Activated CD8-positive, alpha-beta T cell treated with anti-CD3 and anti-CD28 coated beads for 36 hours (primary cell): Measurements from ENCODE around the gene TMEM150B. TPM values are rescaled to one million over a fixed set of nuclear protein-coding genes. Genes with fewer than 3 reads are reported as not detected.
A peak's percentile ranks its signal among the peaks of the same experiment; 100 is the strongest.

Experiments
- ATAC-seq: fragments of 200-7000 bp; cut with Tn5 transposase; one replicate; pipeline ENCODE4 v1.10.0; 2021; ENCODE audit warnings: mild to moderate bottlenecking, moderate library complexity
- CTCF ChIA-PET: fragments of 350-600 bp; sonication (Branson Sonifier 250); formaldehyde crosslinking; loops from one replicate; lab custom pipeline; 2021; ENCODE audit warnings: antibody characterized with exemption; lab: Charles Lee
- POLR2A ChIA-PET: fragments of 350-600 bp; sonication (Branson Sonifier 250); formaldehyde crosslinking; loops from one replicate; lab custom pipeline; 2021; ENCODE audit warnings: antibody characterized with exemption; lab: Charles Lee
- DNase-seq: peaks from one replicate; pipeline ENCODE4 v3.0.0-alpha.2; 2020
- H3K27ac Mint-ChIP-seq: one replicate; pipeline ENCODE4 v1.8.0; 2021; ENCODE audit warnings: mild to moderate bottlenecking, mixed read lengths
- H3K27me3 Mint-ChIP-seq: one replicate; pipeline ENCODE4 v1.8.0; 2021; ENCODE audit warnings: mixed read lengths
- H3K36me3 Mint-ChIP-seq: one replicate; pipeline ENCODE4 v1.8.0; 2021; ENCODE audit warnings: low read depth, mixed read lengths
- H3K4me1 Mint-ChIP-seq: one replicate; pipeline ENCODE4 v1.8.0; 2021; ENCODE audit warnings: low read depth, mixed read lengths
- H3K4me3 Mint-ChIP-seq: one replicate; pipeline ENCODE4 v1.8.0; 2021; ENCODE audit warnings: mild to moderate bottlenecking, moderate library complexity, mixed read lengths
- H3K9me3 Mint-ChIP-seq: one replicate; pipeline ENCODE4 v1.8.0; 2021; ENCODE audit warnings: mixed read lengths
- intact Hi-C: fragments of 100-400 bp; cut with micrococcal nuclease; formaldehyde crosslinking; loops from one replicate; pipeline ENCODE4 v1.10.0; 2022
- total RNA-seq, 2 experiments: library from RNA; stranded (reverse); gene quantifications; one replicate each; pipeline ENCODE4 v1.2.3, GENCODE V29; 2021
- TF ChIP-seq, protein P1 (sequence below): fragments of 200-600 bp; IDR thresholded peaks from one replicate; pipeline ENCODE4 v1.8.0; 2022; ENCODE audit warnings: antibody characterized with exemption, mild to moderate bottlenecking

Gene TMEM150B
- total RNA-seq, 2 experiments from 2014 or later, result not detected

DNA sequence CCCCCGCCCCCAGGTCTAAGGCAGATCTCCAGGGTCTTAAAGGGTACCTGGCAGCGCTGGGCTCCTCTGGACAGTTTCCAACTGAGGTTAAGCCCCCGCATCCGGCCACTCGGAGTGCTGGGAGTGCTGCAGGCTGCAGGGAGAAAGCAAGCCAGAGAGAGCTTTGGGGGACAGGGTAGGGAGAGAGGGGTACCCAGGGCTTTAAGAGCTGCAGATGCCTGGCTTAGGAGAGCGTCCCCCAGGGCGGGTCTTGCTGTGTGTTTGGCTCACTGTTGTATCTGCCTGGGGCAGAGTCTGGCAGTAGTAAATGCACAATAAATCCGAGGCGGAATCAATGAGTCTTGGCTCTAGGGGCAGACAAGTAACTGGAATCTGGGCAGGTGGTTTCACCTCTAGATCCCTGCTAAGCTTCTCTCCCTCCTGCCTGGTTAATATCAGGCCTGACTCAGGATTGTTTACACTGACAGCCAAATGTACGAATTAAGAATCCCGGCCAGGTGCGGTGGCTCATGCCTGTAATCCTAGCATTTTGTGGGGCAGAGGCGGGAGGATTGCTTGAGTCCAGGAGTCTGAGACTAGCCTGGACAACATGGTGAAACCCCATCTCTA, 30.2 kb upstream of the TMEM150B start:
- peaks cover 50% of the 10 kb centered on the region for H3K27me3 Mint-ChIP-seq
- no peaks in the 10 kb centered on the region for H3K36me3 Mint-ChIP-seq
- ATAC-seq, result no peak
- H3K4me3 Mint-ChIP-seq, result no peak overlapping the region
- DNase-seq, result no peak
- TF ChIP-seq, protein P1, sequence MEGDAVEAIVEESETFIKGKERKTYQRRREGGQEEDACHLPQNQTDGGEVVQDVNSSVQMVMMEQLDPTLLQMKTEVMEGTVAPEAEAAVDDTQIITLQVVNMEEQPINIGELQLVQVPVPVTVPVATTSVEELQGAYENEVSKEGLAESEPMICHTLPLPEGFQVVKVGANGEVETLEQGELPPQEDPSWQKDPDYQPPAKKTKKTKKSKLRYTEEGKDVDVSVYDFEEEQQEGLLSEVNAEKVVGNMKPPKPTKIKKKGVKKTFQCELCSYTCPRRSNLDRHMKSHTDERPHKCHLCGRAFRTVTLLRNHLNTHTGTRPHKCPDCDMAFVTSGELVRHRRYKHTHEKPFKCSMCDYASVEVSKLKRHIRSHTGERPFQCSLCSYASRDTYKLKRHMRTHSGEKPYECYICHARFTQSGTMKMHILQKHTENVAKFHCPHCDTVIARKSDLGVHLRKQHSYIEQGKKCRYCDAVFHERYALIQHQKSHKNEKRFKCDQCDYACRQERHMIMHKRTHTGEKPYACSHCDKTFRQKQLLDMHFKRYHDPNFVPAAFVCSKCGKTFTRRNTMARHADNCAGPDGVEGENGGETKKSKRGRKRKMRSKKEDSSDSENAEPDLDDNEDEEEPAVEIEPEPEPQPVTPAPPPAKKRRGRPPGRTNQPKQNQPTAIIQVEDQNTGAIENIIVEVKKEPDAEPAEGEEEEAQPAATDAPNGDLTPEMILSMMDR, result no peak
- intact Hi-C loops, result no loop called here
- CTCF ChIA-PET, result no interaction called here
- H3K9me3 Mint-ChIP-seq, result no peaks in the 10 kb centered on the region
- POLR2A ChIA-PET, result interaction anchor here (0.8 to 1.8 kb wide), 5 partner anchors 10 to 96 kb away, joined by 3 to 6 read pairs (median 4); partner anchors contain the start of gene TMEM238
- no peak overlapping the region for H3K27ac Mint-ChIP-seq
- peaks cover 15% of the 10 kb centered on the region for H3K4me1 Mint-ChIP-seq

DNA sequence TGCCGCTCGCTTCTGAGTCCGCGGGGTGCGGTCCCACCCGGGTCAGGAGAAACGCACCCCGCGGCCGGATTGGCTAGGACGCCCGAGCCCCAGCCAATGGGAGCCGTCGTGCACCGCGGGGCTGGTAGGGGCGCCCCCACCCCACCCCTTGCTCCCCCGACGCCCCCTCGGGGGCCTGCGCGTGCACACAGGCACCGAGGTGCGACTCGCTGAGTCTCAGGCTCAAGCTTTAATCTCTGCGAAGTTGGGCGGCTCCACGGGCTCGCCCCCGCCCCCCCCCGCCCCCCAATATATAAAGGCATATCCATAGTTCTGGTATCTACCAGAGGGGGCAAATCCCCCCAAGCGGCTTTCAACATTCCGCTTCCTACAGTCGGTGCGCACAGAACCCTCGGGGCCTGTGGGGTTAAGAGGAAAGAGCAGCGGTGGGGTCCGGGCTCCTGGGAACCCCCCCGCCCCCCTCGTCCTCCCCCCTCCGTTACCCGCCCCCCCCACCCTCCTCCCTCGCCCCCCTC, 29.6 kb upstream of the TMEM150B start, which contains the start of gene COX6B2:
Gene COX6B2 (minus strand): TSS at position 22 of the 515 bp plus-strand sequence. CDS start 198 bp downstream, outside the sequence.
- intact Hi-C loops, result no loop called here

DNA sequence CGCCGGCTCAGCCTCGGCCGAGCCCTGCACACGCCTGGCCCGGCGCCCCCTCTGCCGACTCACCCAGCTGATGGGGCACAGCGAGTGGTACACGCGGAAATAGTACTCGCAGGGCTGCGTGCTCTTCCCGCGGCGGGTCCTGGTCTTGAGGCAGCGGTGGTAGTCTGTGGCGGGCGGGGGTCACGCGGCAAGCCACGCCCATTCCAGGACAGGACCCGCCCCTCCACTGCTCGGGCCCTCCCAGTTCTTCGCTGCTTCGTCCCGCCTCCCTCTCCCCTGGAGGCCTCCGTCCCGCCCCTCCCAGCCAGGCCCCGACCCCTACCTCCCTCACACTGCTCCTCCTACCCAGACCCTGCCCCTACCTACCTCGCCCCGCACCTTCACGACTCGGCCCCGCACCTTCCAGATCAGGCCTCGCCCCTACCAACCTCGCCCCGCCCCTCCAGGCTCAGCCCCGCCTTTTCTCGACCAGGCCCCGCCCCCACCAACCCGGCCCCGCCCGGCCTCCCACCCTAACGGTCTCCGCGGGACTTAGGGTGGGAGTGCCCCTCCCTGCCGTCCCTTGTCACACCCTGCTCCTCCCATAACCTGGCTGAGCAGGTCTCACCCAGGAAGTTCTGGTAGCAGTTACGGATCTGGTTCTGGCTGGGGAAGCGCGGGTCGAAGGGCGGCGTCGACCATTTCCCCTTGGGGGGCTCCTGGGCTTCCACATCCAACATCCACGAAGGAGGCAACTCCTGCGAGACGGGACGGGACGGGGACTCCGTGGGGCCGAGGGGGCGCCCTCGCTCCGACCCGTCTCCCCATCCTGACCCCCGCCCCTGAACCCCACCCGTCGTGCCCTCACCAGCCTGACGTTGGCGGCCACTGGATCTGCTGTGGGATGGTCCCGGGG, 28.9 kb upstream of the TMEM150B start:
- DNase-seq, result peak; percentile 76
- peaks cover 15% of the 10 kb centered on the region for H3K4me1 Mint-ChIP-seq
- H3K4me3 Mint-ChIP-seq, result peak overlapping the region; percentile 61
- no peaks in the 10 kb centered on the region for H3K36me3 Mint-ChIP-seq
- H3K27ac Mint-ChIP-seq, result no peak overlapping the region
- peaks cover 51% of the 10 kb centered on the region for H3K27me3 Mint-ChIP-seq
- TF ChIP-seq, protein P1, result no peak
- ChIA-PET POLR2A (interaction anchor here (0.6 to 1.8 kb wide), 7 partner anchors 11 to 218 kb away, joined by 3 to 9 read pairs (median 4); partner anchors contain the start of gene TMEM238), CTCF (no interaction called here)
- H3K9me3 Mint-ChIP-seq, result no peaks in the 10 kb centered on the region
- ATAC-seq, result peak; percentile 90
- intact Hi-C loops, result no loop called here

More for the DNA sequence above, 29.6 kb upstream of the TMEM150B start, which contains the start of gene COX6B2:
- TF ChIP-seq, protein P1, result no peak
- DNase-seq, result no peak
- H3K36me3 Mint-ChIP-seq, result no peaks in the 10 kb centered on the region
- CTCF ChIA-PET, result no interaction called here
- no peaks in the 10 kb centered on the region for H3K9me3 Mint-ChIP-seq
- H3K27ac Mint-ChIP-seq, result no peak within 1 kb of the TSS
- peaks cover 51% of the 10 kb centered on the region for H3K27me3 Mint-ChIP-seq
- POLR2A ChIA-PET, result interaction anchor here (1.5 to 1.8 kb wide), 3 partner anchors 15 to 95 kb away, joined by 4 to 6 read pairs (median 4); partner anchors contain the start of gene TMEM238
- no peak for ATAC-seq
- H3K4me1 Mint-ChIP-seq, result peaks cover 15% of the 10 kb centered on the region
- peak within 1 kb of the TSS; percentile 61 for H3K4me3 Mint-ChIP-seq

DNA sequence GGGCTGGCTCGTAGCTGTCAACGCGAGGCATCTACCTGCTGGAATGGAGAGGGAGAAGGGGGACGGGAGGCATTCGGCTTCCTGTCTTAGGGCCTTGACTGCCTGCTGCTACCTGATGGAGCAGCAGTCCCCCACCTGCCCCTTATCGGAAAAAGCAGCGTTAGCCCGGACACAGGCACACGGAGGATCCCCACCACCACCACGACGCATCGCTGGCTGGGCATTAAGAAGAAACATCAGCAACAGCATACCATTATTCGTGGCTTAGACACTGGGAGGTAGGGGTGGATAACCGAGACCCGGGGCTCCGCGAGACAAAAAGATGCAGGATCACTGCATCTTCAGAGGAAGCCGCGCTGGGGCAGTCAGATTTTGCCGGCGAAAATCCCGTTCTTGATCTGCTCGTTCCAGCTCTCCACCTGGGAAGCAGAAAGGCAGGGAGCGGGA, 28.2 kb upstream of the TMEM150B start:
- peaks cover 51% of the 10 kb centered on the region for H3K27me3 Mint-ChIP-seq
- intact Hi-C loops, result no loop called here
- DNase-seq (no peak), ATAC-seq (no peak)
- no peak overlapping the region for H3K27ac Mint-ChIP-seq
- ChIA-PET CTCF (no interaction called here), POLR2A (interaction anchor here (0.6 to 1.8 kb wide), 5 partner anchors 11 to 217 kb away, joined by 3 to 9 read pairs (median 3); partner anchors contain the start of gene TMEM238)
- TF ChIP-seq, protein P1, result no peak
- peak overlapping the region; percentile 61 for H3K4me3 Mint-ChIP-seq
- peaks cover 15% of the 10 kb centered on the region for H3K4me1 Mint-ChIP-seq
- H3K36me3 Mint-ChIP-seq, result peaks cover 3% of the 10 kb centered on the region
- H3K9me3 Mint-ChIP-seq, result no peaks in the 10 kb centered on the region
